BLaER1 (cell line): ENCODE data around the gene TNNT3.
A peak's percentile ranks its signal among the peaks of the same experiment; 100 is the strongest.

Experiments used
- H3K27ac ChIP-seq: shearing (Covaris generic); formaldehyde crosslinking; 2 replicates; pipeline ENCODE4 v1.8.1; 2022
- H3K27me3 ChIP-seq: shearing (Covaris generic); formaldehyde crosslinking; 2 replicates; pipeline ENCODE4 v1.8.1; 2022
- H3K36me3 ChIP-seq: shearing (Covaris generic); formaldehyde crosslinking; 2 replicates; pipeline ENCODE4 v1.8.1; 2022
- H3K4me1 ChIP-seq: shearing (Covaris generic); formaldehyde crosslinking; 2 replicates; pipeline ENCODE4 v1.8.1; 2022
- H3K4me2 ChIP-seq: shearing (Covaris generic); formaldehyde crosslinking; 2 replicates; pipeline ENCODE4 v1.8.1; 2022
- H3K4me3 ChIP-seq: shearing (Covaris generic); formaldehyde crosslinking; 2 replicates; pipeline ENCODE4 v1.8.1; 2022
- H3K9ac ChIP-seq: shearing (Covaris generic); formaldehyde crosslinking; 2 replicates; pipeline ENCODE4 v1.8.1; 2022
- H3K9me3 ChIP-seq: shearing (Covaris generic); formaldehyde crosslinking; 2 replicates; pipeline ENCODE4 v1.8.1; 2022
- H4K20me1 ChIP-seq: shearing (Covaris generic); formaldehyde crosslinking; 2 replicates; pipeline ENCODE4 v1.8.1; 2022
- Cebpa-rat ChIP-seq: shearing (Covaris generic); IDR thresholded peaks from 2 replicates; pipeline ENCODE4 v1.8.1; 2022

The TNNT3 gene

GRCh38 chr11:1933416-1934334, 14.2 kb downstream of the TNNT3 start:
- H3K9me3 ChIP-seq = no peaks in the 10 kb centered on the region
- H3K27me3 ChIP-seq = no peaks in the 10 kb centered on the region; the same call in 1 of the 2 replicates
- peaks cover 52% of the 10 kb centered on the region for H3K4me1 ChIP-seq
- peak overlapping the region; percentile 67; the same call in 1 of the 2 replicates for H3K4me2 ChIP-seq
- H4K20me1 ChIP-seq = no peaks in the 10 kb centered on the region
- no peaks in the 10 kb centered on the region for H3K36me3 ChIP-seq
- TF ChIP-seq Cebpa-rat = no peak
- H3K27ac ChIP-seq = no peak overlapping the region
- no peak overlapping the region for H3K4me3 ChIP-seq
- H3K9ac ChIP-seq = no peak overlapping the region

GRCh38 chr11:1934335-1935155, 15.0 kb downstream of the TNNT3 start:
- H3K27ac ChIP-seq = 0 out of 2 replicates have a peak overlapping the region, but pooled peaks have one; percentile 18
- peak overlapping the region; percentile 67 for H3K4me2 ChIP-seq
- no peak overlapping the region for H3K9ac ChIP-seq
- TF ChIP-seq Cebpa-rat = no peak
- H3K9me3 ChIP-seq = no peaks in the 10 kb centered on the region
- H3K4me1 ChIP-seq = peaks cover 58% of the 10 kb centered on the region
- no peaks in the 10 kb centered on the region for H4K20me1 ChIP-seq
- no peak overlapping the region for H3K4me3 ChIP-seq
- H3K36me3 ChIP-seq = no peaks in the 10 kb centered on the region
- no peaks in the 10 kb centered on the region; the same call in 1 of the 2 replicates for H3K27me3 ChIP-seq

- peaks cover 50% of the 10 kb centered on the region for H3K4me1 ChIP-seq
- H3K9me3 ChIP-seq = no peaks in the 10 kb centered on the region
These were observed 15.9 kb downstream of the TNNT3 start for GRCh38 chr11:1935156-1936071.

GRCh38 chr11:1936072-1936780, 16.7 kb downstream of the TNNT3 start:
- peak overlapping the region; percentile 67 for H3K4me2 ChIP-seq
- no peak overlapping the region for H3K9ac ChIP-seq
- no peaks in the 10 kb centered on the region; the same call in 1 of the 2 replicates for H3K27me3 ChIP-seq

More at GRCh38 chr11:1935156-1936071, 15.9 kb downstream of the TNNT3 start:
- no peak for TF ChIP-seq Cebpa-rat
- no peak overlapping the region for H3K9ac ChIP-seq
- peak overlapping the region; percentile 67 for H3K4me2 ChIP-seq
- H3K36me3 ChIP-seq = no peaks in the 10 kb centered on the region
- H4K20me1 ChIP-seq = no peaks in the 10 kb centered on the region
- H3K4me3 ChIP-seq = no peak overlapping the region
- no peaks in the 10 kb centered on the region; the same call in 1 of the 2 replicates for H3K27me3 ChIP-seq
- H3K27ac ChIP-seq = peak overlapping the region; percentile 18; the same call in 1 of the 2 replicates

GRCh38 chr11:1936781-1937615, 17.5 kb downstream of the TNNT3 start:
- Histone ChIP-seq H3K36me3 (no peaks in the 10 kb centered on the region), H3K4me2 (no peak overlapping the region), H3K4me3 (no peak overlapping the region), H4K20me1 (no peaks in the 10 kb centered on the region), H3K27ac (no peak overlapping the region), H3K4me1 (peaks cover 40% of the 10 kb centered on the region), H3K27me3 (no peaks in the 10 kb centered on the region; the same call in 1 of the 2 replicates), H3K9ac (no peak overlapping the region), H3K9me3 (no peaks in the 10 kb centered on the region)
- no peak for TF ChIP-seq Cebpa-rat

More at GRCh38 chr11:1936072-1936780, 16.7 kb downstream of the TNNT3 start:
- no peak for TF ChIP-seq Cebpa-rat
- H4K20me1 ChIP-seq = no peaks in the 10 kb centered on the region
- H3K4me3 ChIP-seq = no peak overlapping the region
- peaks cover 47% of the 10 kb centered on the region for H3K4me1 ChIP-seq
- no peak overlapping the region for H3K27ac ChIP-seq
- H3K9me3 ChIP-seq = no peaks in the 10 kb centered on the region
- H3K36me3 ChIP-seq = no peaks in the 10 kb centered on the region

- no peaks in the 10 kb centered on the region for H3K9me3 ChIP-seq
- no peak overlapping the region for H3K4me3 ChIP-seq
- H3K4me1 ChIP-seq = peaks cover 44% of the 10 kb centered on the region
- no peak overlapping the region for H3K9ac ChIP-seq
- H3K36me3 ChIP-seq = no peaks in the 10 kb centered on the region
- H3K27ac ChIP-seq = no peak overlapping the region
- no peaks in the 10 kb centered on the region for H3K27me3 ChIP-seq
- H4K20me1 ChIP-seq = no peaks in the 10 kb centered on the region
- no peak for TF ChIP-seq Cebpa-rat
- H3K4me2 ChIP-seq = no peak overlapping the region
These were observed 18.3 kb downstream of the TNNT3 start for GRCh38 chr11:1937616-1938342.

GRCh38 chr11:1938343-1939005, 19.0 kb downstream of the TNNT3 start:
- Histone ChIP-seq H3K4me3 (no peak overlapping the region), H3K27ac (no peak overlapping the region), H3K4me2 (0 out of 2 replicates have a peak overlapping the region, but pooled peaks have one; percentile 2), H3K36me3 (no peaks in the 10 kb centered on the region), H3K27me3 (no peaks in the 10 kb centered on the region), H3K9me3 (no peaks in the 10 kb centered on the region), H3K4me1 (peaks cover 45% of the 10 kb centered on the region), H3K9ac (no peak overlapping the region), H4K20me1 (no peaks in the 10 kb centered on the region)
- TF ChIP-seq Cebpa-rat = no peak
